ENCODE results near the gene MIGA1.
"Not testable (repeated sequence)": the region's sequence is repeated elsewhere in the genome, so short reads cannot be mapped to it uniquely, and the experiment has no call there.

MIGA1 gene

GRCh38 chr1:77918918-77919317 lies 139.5 kb downstream of the MIGA1 start:
- not testable (repeated sequence) for H3K9ac ChIP-seq (ENCODE audit: low read depth, low read length); H3K9me3 ChIP-seq (ENCODE audit: insufficient read depth, low read depth, low read length); H3K36me3 ChIP-seq (ENCODE audit: insufficient read depth, low read length); H3K4me1 ChIP-seq (ENCODE audit: insufficient read depth, low read length); H3K27me3 ChIP-seq (ENCODE audit: insufficient read depth, low read length); H3K4me3 ChIP-seq (ENCODE audit: low read length); H3K27ac ChIP-seq (ENCODE audit: low read depth, low read length)
- 98% methylated on average over 5 of the region's 5 CpGs for WGBS

GRCh38 chr1:77925518-77925917 lies 146.1 kb downstream of the MIGA1 start:
- Histone ChIP-seq H3K4me3 (ENCODE audit: low read length) (no peak overlapping the region), H3K27ac (ENCODE audit: low read depth, low read length) (no peak overlapping the region), H3K27me3 (ENCODE audit: insufficient read depth, low read length) (no peaks in the 10 kb centered on the region), H3K36me3 (ENCODE audit: insufficient read depth, low read length) (peaks cover 12% of the 10 kb centered on the region), H3K9ac (ENCODE audit: low read depth, low read length) (no peak overlapping the region), H3K4me1 (ENCODE audit: insufficient read depth, low read length) (no peaks in the 10 kb centered on the region), H3K9me3 (ENCODE audit: insufficient read depth, low read depth, low read length) (no peaks in the 10 kb centered on the region)
- 100% methylated on average over 1 of the region's 1 CpG for WGBS

GRCh38 chr1:77925956-77926355 lies 146.5 kb downstream of the MIGA1 start:
- Histone ChIP-seq H3K4me1 (ENCODE audit: insufficient read depth, low read length) (no peaks in the 10 kb centered on the region), H3K9me3 (ENCODE audit: insufficient read depth, low read depth, low read length) (no peaks in the 10 kb centered on the region), H3K36me3 (ENCODE audit: insufficient read depth, low read length) (peaks cover 14% of the 10 kb centered on the region), H3K27me3 (ENCODE audit: insufficient read depth, low read length) (no peaks in the 10 kb centered on the region), H3K9ac (ENCODE audit: low read depth, low read length) (no peak overlapping the region), H3K4me3 (ENCODE audit: low read length) (no peak overlapping the region), H3K27ac (ENCODE audit: low read depth, low read length) (no peak overlapping the region)
- WGBS = 98% methylated on average over 2 of the region's 2 CpGs

DNA sequence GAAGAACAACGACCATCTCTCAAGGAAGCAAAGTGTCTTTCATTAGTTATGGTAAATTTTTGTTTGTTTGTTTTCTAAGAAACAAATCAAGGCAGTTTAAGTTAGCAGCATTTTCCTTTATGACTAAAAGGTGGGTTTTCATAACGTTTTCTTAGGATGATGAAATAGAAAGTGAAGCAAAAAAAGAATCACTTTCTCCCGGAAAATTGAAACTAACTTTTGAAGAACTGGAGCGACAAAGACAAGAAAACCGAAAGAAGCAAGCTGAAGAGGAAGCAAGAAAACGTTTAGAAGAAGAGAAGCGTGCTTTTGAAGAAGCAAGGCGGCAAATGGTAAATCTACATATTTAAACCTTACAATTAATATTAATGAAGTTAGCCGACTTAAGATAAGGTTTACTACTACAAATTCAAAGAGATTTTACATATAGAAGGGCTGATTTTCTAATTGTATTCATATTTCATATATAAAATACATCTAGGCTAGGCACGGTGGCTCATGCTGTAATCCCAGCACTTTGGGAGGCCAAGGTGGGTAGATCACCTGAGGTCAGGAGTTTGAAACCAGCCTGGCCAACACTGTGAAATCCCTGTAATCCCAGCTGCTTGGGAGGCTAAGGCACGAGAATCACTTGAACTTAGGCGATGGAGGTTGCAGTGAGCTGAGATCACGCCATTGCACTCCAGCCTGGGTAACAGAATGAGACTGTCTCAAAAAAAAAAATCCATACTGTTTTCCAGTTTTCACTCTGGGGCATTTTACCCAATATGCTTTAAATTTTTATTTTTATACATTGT lies 147.3 kb downstream of the MIGA1 start:
- H3K4me3 ChIP-seq (ENCODE audit: low read length) = no peak overlapping the region
- H3K9ac ChIP-seq (ENCODE audit: low read depth, low read length) = no peak overlapping the region
- no peaks in the 10 kb centered on the region for H3K4me1 ChIP-seq (ENCODE audit: insufficient read depth, low read length)
- 87% methylated on average over 10 of the region's 13 CpGs for WGBS
- H3K27me3 ChIP-seq (ENCODE audit: insufficient read depth, low read length) = no peaks in the 10 kb centered on the region
- H3K9me3 ChIP-seq (ENCODE audit: insufficient read depth, low read depth, low read length) = no peaks in the 10 kb centered on the region
- H3K27ac ChIP-seq (ENCODE audit: low read depth, low read length) = no peak overlapping the region
- peaks cover 14% of the 10 kb centered on the region for H3K36me3 ChIP-seq (ENCODE audit: insufficient read depth, low read length)

DNA sequence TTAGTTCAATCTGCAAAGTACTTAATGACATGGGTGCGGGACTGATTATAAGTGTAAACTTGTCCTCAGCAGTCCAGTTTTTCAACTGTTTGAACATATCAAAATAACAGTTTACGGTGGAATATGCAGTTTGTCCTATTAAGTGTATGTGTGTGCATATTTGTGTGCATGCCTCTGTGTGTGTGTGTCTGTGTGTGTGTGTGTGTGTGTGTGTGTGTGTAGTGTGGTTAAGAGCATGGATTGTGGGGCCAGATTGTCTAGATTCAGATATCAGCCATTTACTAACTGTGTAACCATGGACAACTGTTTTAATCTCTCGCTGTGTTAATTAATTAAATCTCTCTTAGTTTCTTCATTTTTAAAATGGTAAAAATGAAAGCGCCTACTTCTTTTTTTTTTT lies 148.0 kb downstream of the MIGA1 start:
- Histone ChIP-seq H3K4me1 (ENCODE audit: insufficient read depth, low read length) (no peaks in the 10 kb centered on the region), H3K36me3 (ENCODE audit: insufficient read depth, low read length) (peaks cover 14% of the 10 kb centered on the region), H3K4me3 (ENCODE audit: low read length) (no peak overlapping the region), H3K9me3 (ENCODE audit: insufficient read depth, low read depth, low read length) (no peaks in the 10 kb centered on the region), H3K27ac (ENCODE audit: low read depth, low read length) (no peak overlapping the region), H3K9ac (ENCODE audit: low read depth, low read length) (no peak overlapping the region), H3K27me3 (ENCODE audit: insufficient read depth, low read length) (no peaks in the 10 kb centered on the region)
- 96% methylated on average over 2 of the region's 4 CpGs for WGBS

Data from HUES64 (cell line).